ENCODE results near the gene NPRL2.

The NPRL2 gene

GRCh38 chr3:50347187-50347813 lies 3.3 kb downstream of the NPRL2 start:
- peak; percentile 84 for DNase-seq (ENCODE audit: low spot score)

- DNase-seq (ENCODE audit: low spot score), result peak; percentile 72
These were observed 4.9 kb downstream of the NPRL2 start, which contains the start of gene ZMYND10 for GRCh38 chr3:50345586-50346234. TSS of gene ZMYND10 (minus strand) at chr3:50345732. CDS start at chr3:50345579, 153 bp downstream.

GRCh38 chr3:50345008-50345407 lies 5.6 kb downstream of the NPRL2 start:
- no peak for DNase-seq (ENCODE audit: low spot score)

GRCh38 chr3:50342813-50343633 lies 7.6 kb downstream of the NPRL2 start:
- no peak for DNase-seq (ENCODE audit: low spot score)

GRCh38 chr3:50341996-50342650 lies 8.5 kb downstream of the NPRL2 start:
- no peak for DNase-seq (ENCODE audit: low spot score)

GRCh38 chr3:50341537-50341936 lies 9.0 kb downstream of the NPRL2 start:
- no peak for DNase-seq (ENCODE audit: low spot score)

- DNase-seq (ENCODE audit: low spot score), result peak; percentile 64
These were observed 9.9 kb downstream of the NPRL2 start, which contains the start of gene RASSF1 for GRCh38 chr3:50340448-50341329. TSS of gene RASSF1 (minus strand) at chr3:50340836. CDS start at chr3:50340805, 31 bp downstream.

- no peak for DNase-seq (ENCODE audit: low spot score)
These were observed 10.5 kb downstream of the NPRL2 start for GRCh38 chr3:50340147-50340447.

- no peak for DNase-seq (ENCODE audit: low spot score)
These were observed 11.0 kb downstream of the NPRL2 start for GRCh38 chr3:50339485-50340146.

- no peak for DNase-seq (ENCODE audit: low spot score)
These were observed 11.6 kb downstream of the NPRL2 start for GRCh38 chr3:50338965-50339364.

GRCh38 chr3:50337175-50337861 lies 13.3 kb downstream of the NPRL2 start:
- peak; percentile 86 for DNase-seq (ENCODE audit: low spot score)

GRCh38 chr3:50336452-50337174 lies 14.0 kb downstream of the NPRL2 start:
- DNase-seq (ENCODE audit: low spot score), result no peak

- no peak for DNase-seq (ENCODE audit: low spot score)
These were observed 16.1 kb downstream of the NPRL2 start for GRCh38 chr3:50334339-50335075.

GRCh38 chr3:50333744-50334328 lies 16.7 kb downstream of the NPRL2 start:
- DNase-seq (ENCODE audit: low spot score), result no peak

GRCh38 chr3:50331364-50331907 lies 19.1 kb downstream of the NPRL2 start:
- no peak for DNase-seq (ENCODE audit: low spot score)

GRCh38 chr3:50330330-50330729 lies 20.2 kb downstream of the NPRL2 start:
- no peak for DNase-seq (ENCODE audit: low spot score)

- DNase-seq (ENCODE audit: low spot score), result peak; percentile 99
These were observed 22.5 kb downstream of the NPRL2 start, which contains the start of gene TUSC2 for GRCh38 chr3:50327943-50328691. TSS of gene TUSC2 (minus strand) at chr3:50328223. CDS start at chr3:50328099, 124 bp downstream.
